MM.1S (cell line): ENCODE measurements around the gene HPSE.

ENCODE experiments used
- EZH2 ChIP-seq: fragments of 300-600 bp; sonication (generic); optimal IDR thresholded peaks from 2 replicates; pipeline ENCODE3; 2017; ENCODE audit warnings: low read depth, mild to moderate bottlenecking, antibody characterized with exemption, low read length, mixed read lengths
- TF ChIP-seq, protein P1 (sequence below): fragments of 300-600 bp; sonication (generic); IDR thresholded peaks from 2 replicates; pipeline ENCODE4 v1.5.1; 2016; ENCODE audit warnings: antibody characterized with exemption, low read length, mixed read lengths

DNA sequence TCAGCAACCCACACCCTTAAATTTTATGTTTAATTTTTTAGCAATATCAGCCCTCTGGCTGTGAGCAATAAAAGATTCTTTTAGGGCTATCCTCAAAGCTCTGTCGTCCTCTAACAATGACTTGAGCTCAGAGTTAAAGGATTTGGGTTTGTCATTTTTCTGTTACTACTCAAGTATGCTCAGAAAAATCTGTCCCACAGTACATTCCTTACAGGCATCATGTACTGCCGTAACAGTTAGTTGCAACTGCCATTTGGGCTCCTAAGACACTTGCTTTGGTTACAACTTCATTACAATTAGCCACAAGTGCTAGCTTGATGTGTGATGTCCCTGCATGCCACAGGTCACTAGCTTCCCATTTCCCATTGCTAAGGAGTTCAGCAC lies 83.2 kb downstream of the HPSE start:
- TF ChIP-seq, protein P1, sequence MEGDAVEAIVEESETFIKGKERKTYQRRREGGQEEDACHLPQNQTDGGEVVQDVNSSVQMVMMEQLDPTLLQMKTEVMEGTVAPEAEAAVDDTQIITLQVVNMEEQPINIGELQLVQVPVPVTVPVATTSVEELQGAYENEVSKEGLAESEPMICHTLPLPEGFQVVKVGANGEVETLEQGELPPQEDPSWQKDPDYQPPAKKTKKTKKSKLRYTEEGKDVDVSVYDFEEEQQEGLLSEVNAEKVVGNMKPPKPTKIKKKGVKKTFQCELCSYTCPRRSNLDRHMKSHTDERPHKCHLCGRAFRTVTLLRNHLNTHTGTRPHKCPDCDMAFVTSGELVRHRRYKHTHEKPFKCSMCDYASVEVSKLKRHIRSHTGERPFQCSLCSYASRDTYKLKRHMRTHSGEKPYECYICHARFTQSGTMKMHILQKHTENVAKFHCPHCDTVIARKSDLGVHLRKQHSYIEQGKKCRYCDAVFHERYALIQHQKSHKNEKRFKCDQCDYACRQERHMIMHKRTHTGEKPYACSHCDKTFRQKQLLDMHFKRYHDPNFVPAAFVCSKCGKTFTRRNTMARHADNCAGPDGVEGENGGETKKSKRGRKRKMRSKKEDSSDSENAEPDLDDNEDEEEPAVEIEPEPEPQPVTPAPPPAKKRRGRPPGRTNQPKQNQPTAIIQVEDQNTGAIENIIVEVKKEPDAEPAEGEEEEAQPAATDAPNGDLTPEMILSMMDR = no peak
- no peak for TF ChIP-seq EZH2
